ENCODE results near the gene PLA2G5.

The PLA2G5 gene

GRCh38 chr1:20070357-20070756 is 363 bp downstream of the PLA2G5 start:
- ATAC-seq = no peak

- ATAC-seq = no peak
Observed at GRCh38 chr1:20071416-20071815, 1.4 kb downstream of the PLA2G5 start.

- ATAC-seq = no peak
Observed at GRCh38 chr1:20072771-20073170, 2.8 kb downstream of the PLA2G5 start.

GRCh38 chr1:20073256-20073655 is 3.3 kb downstream of the PLA2G5 start:
- no peak for ATAC-seq

GRCh38 chr1:20074055-20074724 is 4.2 kb downstream of the PLA2G5 start:
- ATAC-seq = no peak

GRCh38 chr1:20074725-20075171 is 4.8 kb downstream of the PLA2G5 start:
- ATAC-seq = no peak

GRCh38 chr1:20075345-20075744 is 5.4 kb downstream of the PLA2G5 start:
- no peak for ATAC-seq

- no peak for ATAC-seq
Observed at GRCh38 chr1:20076223-20076622, 6.2 kb downstream of the PLA2G5 start.

- ATAC-seq = no peak
Observed at GRCh38 chr1:20076710-20077461, 6.9 kb downstream of the PLA2G5 start.

GRCh38 chr1:20078171-20078651 is 8.2 kb downstream of the PLA2G5 start:
- ATAC-seq = no peak

GRCh38 chr1:20078711-20079110 is 8.7 kb downstream of the PLA2G5 start:
- ATAC-seq = no peak

GRCh38 chr1:20079661-20080305 is 9.8 kb downstream of the PLA2G5 start:
- ATAC-seq = no peak

GRCh38 chr1:20080441-20081352 is 10.7 kb downstream of the PLA2G5 start:
- ATAC-seq = no peak

- no peak for ATAC-seq
Observed at GRCh38 chr1:20081353-20081810, 11.4 kb downstream of the PLA2G5 start.

GRCh38 chr1:20082772-20083171 is 12.8 kb downstream of the PLA2G5 start:
- ATAC-seq = no peak

- ATAC-seq = no peak
Observed at GRCh38 chr1:20083178-20083944, 13.4 kb downstream of the PLA2G5 start.

- ATAC-seq = no peak
Observed at GRCh38 chr1:20086800-20087199, 16.8 kb downstream of the PLA2G5 start.

- no peak for ATAC-seq
Observed at GRCh38 chr1:20087668-20088067, 17.7 kb downstream of the PLA2G5 start.

GRCh38 chr1:20089328-20090077 is 19.5 kb downstream of the PLA2G5 start:
- no peak for ATAC-seq

- ATAC-seq = no peak
Observed at GRCh38 chr1:20090119-20090518, 20.1 kb downstream of the PLA2G5 start.

- no peak for ATAC-seq
Observed at GRCh38 chr1:20090641-20091040, 20.6 kb downstream of the PLA2G5 start.

All from activated CD4-positive, CD25-positive, alpha-beta regulatory T cell treated with anti-CD3 and anti-CD28 coated beads, Interleukin-2, amount 50 U/mL, for 24 hours (primary cell).